ENCODE measurements around the gene GAA. TPM values are rescaled to one million over a fixed set of nuclear protein-coding genes. Genes with fewer than 3 reads are reported as not detected.

The GAA gene
- total and polyA plus RNA-seq, 2 of the 4 experiments (the other 2 are of a cell fraction): 2.2 to 14.8 TPM

GRCh38 chr17:80114758-80115157 is 13.4 kb downstream of the GAA start:
- intact Hi-C loops (cut with micrococcal nuclease): no loop called here
- Histone ChIP-seq H2BK5ac (ENCODE audit: low read depth, low read length, poor library complexity, severe bottlenecking) (no peak overlapping the region), H3K9ac (ENCODE audit: low read depth, low read length) (no peak overlapping the region), H3K18ac (ENCODE audit: low read depth, low read length) (no peak overlapping the region), H2AK5ac (ENCODE audit: low read depth, low read length) (no peak overlapping the region), H4K20me1 (ENCODE audit: insufficient read depth, low read length) (no peaks in the 10 kb centered on the region), H3K27ac (ENCODE audit: insufficient read depth, low read length) (no peak overlapping the region), H3K4me1 (ENCODE audit: control insufficient read depth, insufficient read depth, low read length) (peaks cover 5% of the 10 kb centered on the region), H2BK120ac (ENCODE audit: low read depth, low read length) (no peak overlapping the region), H3K4me2 (ENCODE audit: low read depth, low read length) (no peak overlapping the region), H3K4ac (ENCODE audit: low read depth, low read length) (no peak overlapping the region), H4K5ac (ENCODE audit: low read depth, low read length) (no peak overlapping the region), H3K36me3 (ENCODE audit: control insufficient read depth, insufficient read depth, low read length) (peaks cover 3% of the 10 kb centered on the region; the same call in 1 of the 2 replicates), H3K4me3 (ENCODE audit: insufficient read depth, low read depth, low read length) (no peak overlapping the region), H2BK20ac (ENCODE audit: low read depth, low read length) (no peak overlapping the region), H3K79me1 (ENCODE audit: low read depth in 1 of 2, low read length in 2 of 2) (no peaks in the 10 kb centered on the region), H3K23ac (ENCODE audit: low read depth, low read length) (no peak overlapping the region), H3K14ac (replicated peaks; ENCODE audit: low read depth, low read length) (no peak overlapping the region), H2AFZ (replicated peaks; ENCODE audit: low read length, poor library complexity) (no peak overlapping the region), H4K8ac (ENCODE audit: low read depth in 2 of 2, low read length in 2 of 2) (no peak overlapping the region), H4K91ac (ENCODE audit: insufficient read depth, low read depth, low read length) (no peak overlapping the region), H3K9me3 (ENCODE audit: control insufficient read depth, insufficient read depth, low read length) (no peaks in the 10 kb centered on the region), H3K27me3 (ENCODE audit: control insufficient read depth, insufficient read depth, low read length) (no peaks in the 10 kb centered on the region), H3K9me1 (ENCODE audit: insufficient read depth, low read length) (peaks cover 7% of the 10 kb centered on the region), H2AK9ac (replicated peaks; ENCODE audit: low read depth, low read length, poor library complexity) (no peak overlapping the region), H2BK15ac (ENCODE audit: low read depth, low read length) (no peak overlapping the region), H3K56ac (ENCODE audit: extremely low read depth, insufficient read depth, low read length) (no peak overlapping the region)
- dilution Hi-C loops (cut with HindIII; ENCODE audit: low sequenced_read_pairs, unreplicated experiment): no loop called here
- in situ Hi-C loops (cut with MboI; ENCODE audit: low sequenced_read_pairs): no loop called here
- ChIA-PET CTCF (interaction anchor here (0.5 to 1.5 kb wide), 2 partner anchors 10 to 1076 kb away, joined by 3 to 5 read pairs; no protein-coding TSS in a partner anchor), POLR2A (ENCODE audit: unreplicated experiment) (no interaction called here)
- BruUV-seq (replicated peaks): no TSS peak
- TF ChIP-seq MAFK (IDR thresholded peaks at IDR 0.05; ENCODE audit: low read depth, low read length): no peak
- TF ChIP-seq NFE2L2 (IDR thresholded peaks at IDR 0.05; ENCODE audit: low read depth, low read length): no peak
- TF ChIP-seq SMC3 (IDR thresholded peaks at IDR 0.05; ENCODE audit: low read depth, low read length): no peak
- no peak for ATAC-seq (ENCODE audit: low read depth)
- DNase-seq: no peak
- 80% methylated on average over 1 of the region's 7 CpGs; no CpG with 5 or more reads in 1 of the 2 experiments for WGBS, 2 experiments (ENCODE audit: extremely low coverage in 2 of 2, insufficient read length in 1 of 2)
